Left cardiac atrium (tissue), 4 donors: Measurements from ENCODE around the gene MUC7. TPM values are rescaled to one million over a fixed set of nuclear protein-coding genes. Genes with fewer than 3 reads are reported as not detected.

Experiments
- ATAC-seq, 2 donors: fragments of 200-7000 bp; cut with Tn5 transposase; one replicate each; pipeline ENCODE4 v1.9.1; 2020; ENCODE audit warnings: mild to moderate bottlenecking in 2 of 2, moderate library complexity in 2 of 2
- DNase-seq: peaks from one replicate; pipeline ENCODE4 v3.0.0-alpha.2; 2020
- intact Hi-C, 2 donors: fragments of 100-400 bp; cut with DNase I; formaldehyde crosslinking; loops; one replicate each; pipeline versions ENCODE4 v1.14.1 to v1.15.1; 2022 to 2023
- total RNA-seq, 2 donors: library from RNA; stranded (reverse); fragmentation: NEBNext Ultra II Directional; extraction: Animal tissue kit (Norgen Biotek cat#: 25700); gene quantifications; one replicate each; pipeline ENCODE4 v1.2.1, GENCODE V29; 2021
- donor health status: DM: no; HTN: yes; CAD: no.
- donor health status: DM: no; HTN: yes; CAD: no; lungs with severe emphysema.
- donor health status: DM: yes; HTN: yes; CAD: no.
- donor health status: Dilated cardiomyopathy.

The MUC7 gene
- total RNA-seq, 2 donors from 2014 or later, result not detected

- no peak for ATAC-seq
- intact Hi-C loops, result no loop called here
- DNase-seq, result no peak
Observed at GRCh38 chr4:70530997-70531396, 59.0 kb downstream of the MUC7 start.

GRCh38 chr4:70531981-70532380, 60.0 kb downstream of the MUC7 start:
- no peak for DNase-seq
- intact Hi-C loops, result no loop called here
- no peak for ATAC-seq

Other genes with a start within 250 kb of the MUC7 start
- not detected for gene FDCSP, start 246.1 kb upstream of the MUC7 start, total RNA-seq
- gene CSN3, start 229.6 kb upstream of the MUC7 start, total RNA-seq, result not detected
- not detected for gene CABS1, start 137.2 kb upstream of the MUC7 start, total RNA-seq
- gene SMR3A, start 111.4 kb upstream of the MUC7 start, total RNA-seq, result not detected
- gene SMR3B, start 89.1 kb upstream of the MUC7 start, total RNA-seq, result not detected
- not detected for gene OPRPN, start 74.3 kb upstream of the MUC7 start, total RNA-seq
- not detected for gene AMTN, start 46.4 kb downstream of the MUC7 start, total RNA-seq
- gene AMBN, start 120.1 kb downstream of the MUC7 start, total RNA-seq, result not detected
- gene ENAM, start 156.5 kb downstream of the MUC7 start, total RNA-seq, result 1 to 10 TPM; 1.2 to 2.9 TPM
- 10 to 100 TPM in 1 of 2 donors, 1 to 10 TPM in 1; 9.0 to 12.0 TPM for gene JCHAIN, start 194.3 kb downstream of the MUC7 start, total RNA-seq
- gene UTP3, start 216.3 kb downstream of the MUC7 start, total RNA-seq, result 10 to 100 TPM; 17.6 to 24.0 TPM
- 10 to 100 TPM; 23.5 to 27.7 TPM for gene RUFY3, start 249.8 kb downstream of the MUC7 start, total RNA-seq